ENCODE measurements around the gene LASP1NB.
A peak's percentile ranks its signal among the peaks of the same experiment; 100 is the strongest.

The LASP1NB gene

DNA sequence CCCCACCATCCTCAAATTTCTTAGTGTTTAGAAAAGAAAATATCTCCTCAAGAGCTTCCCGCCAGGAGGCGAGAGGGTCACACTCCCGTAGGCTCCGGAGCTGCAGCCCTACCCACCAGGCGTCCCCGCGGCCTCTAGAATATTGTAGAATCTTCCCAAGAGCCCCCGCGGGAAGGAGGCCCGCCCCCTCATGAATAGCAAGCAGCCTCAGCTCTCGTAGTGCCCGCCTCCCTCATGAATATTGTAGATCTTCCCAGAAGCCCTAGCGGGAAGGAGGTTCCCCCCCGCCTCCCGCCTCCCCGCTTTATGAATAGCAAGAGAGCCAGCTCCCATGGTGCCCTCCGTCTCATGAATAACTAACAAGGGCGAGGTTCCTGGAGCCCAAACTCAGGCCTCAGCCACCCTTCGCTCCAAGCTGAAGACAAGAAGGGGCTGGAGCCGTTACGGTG is 41.9 kb downstream of the LASP1NB start, which contains the start of gene FBXO47:
FBXO47 (minus strand) TSS at position 114 of the 449 bp plus-strand sequence. CDS start 4,378 bp downstream, outside the sequence.
- peak; percentile 57 to 83 (median 68) for DNase-seq

- DNase-seq, result no peak
Measured at GRCh38 chr17:38969281-38969680, 43.9 kb downstream of the LASP1NB start.

DNA sequence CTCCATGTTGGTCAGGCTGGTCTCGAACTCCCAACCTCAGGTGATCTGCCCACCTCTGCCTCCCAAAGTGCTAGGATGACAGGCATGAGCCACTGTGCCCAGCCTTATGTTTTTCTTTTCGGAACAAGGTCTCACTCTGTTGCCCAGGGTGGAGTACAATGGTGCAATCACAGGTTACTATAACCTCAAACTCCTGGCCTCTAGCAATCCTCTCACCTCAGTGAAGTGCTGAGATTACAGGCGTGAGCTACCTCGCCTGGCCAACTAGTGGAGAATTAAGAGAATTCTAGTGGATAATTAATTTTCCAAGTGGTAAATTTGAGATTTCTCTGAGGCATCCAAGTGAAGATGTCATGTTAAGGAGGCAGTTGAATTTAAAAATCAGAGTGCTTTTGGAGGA is 44.7 kb downstream of the LASP1NB start:
- no peak for DNase-seq

DNA sequence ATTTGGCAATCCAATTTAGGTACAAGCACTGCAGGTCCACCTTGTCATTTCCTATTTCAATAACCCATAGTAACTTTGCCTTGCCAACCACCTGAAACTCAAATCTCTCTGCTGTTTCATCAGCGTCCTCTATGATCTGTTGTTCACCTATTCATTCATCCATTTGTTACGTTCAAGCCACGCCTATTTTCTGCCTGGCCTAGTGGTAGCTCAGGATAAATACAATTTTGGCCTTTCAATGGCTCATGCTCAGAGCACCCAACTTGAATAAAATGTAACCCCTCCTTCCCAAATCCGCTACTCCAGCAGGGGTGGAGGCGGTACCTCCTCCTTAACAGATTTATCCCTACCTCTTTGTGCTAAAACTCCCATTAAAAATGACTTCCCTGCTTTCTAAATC is 45.4 kb downstream of the LASP1NB start:
- DNase-seq, result no peak

- DNase-seq, result peak in 1 of 5 donors; percentile 46
Measured at GRCh38 chr17:38976187-38976551, 50.8 kb downstream of the LASP1NB start.

GRCh38 chr17:38978180-38978579 is 52.8 kb downstream of the LASP1NB start:
- no peak for DNase-seq
